Fibroblast of skin of back (primary cell): ENCODE measurements around the gene PLA2G6.

Experiments used
- DNase-seq: peaks from one replicate; pipeline ENCODE4 v3.0.0-alpha.2; 2013

The PLA2G6 gene

GRCh38 chr22:38109371-38110001 lies 72.1 kb downstream of the PLA2G6 start:
- no peak for DNase-seq

GRCh38 chr22:38108561-38109319 lies 72.9 kb downstream of the PLA2G6 start:
- DNase-seq: no peak

GRCh38 chr22:38107692-38108515 lies 73.7 kb downstream of the PLA2G6 start:
- DNase-seq: no peak

- DNase-seq: no peak
Observed at GRCh38 chr22:38106814-38107578, 74.6 kb downstream of the PLA2G6 start.

- DNase-seq: no peak
Observed at GRCh38 chr22:38104084-38104483, 77.5 kb downstream of the PLA2G6 start.

GRCh38 chr22:38103641-38104040 lies 78.0 kb downstream of the PLA2G6 start:
- no peak for DNase-seq

GRCh38 chr22:38098410-38099249 lies 83.0 kb downstream of the PLA2G6 start:
- DNase-seq: peak; percentile 68

GRCh38 chr22:38097557-38098409 lies 83.8 kb downstream of the PLA2G6 start:
- peak; percentile 27 for DNase-seq

GRCh38 chr22:38097058-38097457 lies 84.6 kb downstream of the PLA2G6 start:
- DNase-seq: no peak

GRCh38 chr22:38089474-38089851 lies 92.2 kb downstream of the PLA2G6 start:
- no peak for DNase-seq

GRCh38 chr22:38088629-38089473 lies 92.8 kb downstream of the PLA2G6 start:
- no peak for DNase-seq

- no peak for DNase-seq
Observed at GRCh38 chr22:38087855-38088254, 93.8 kb downstream of the PLA2G6 start.

GRCh38 chr22:38086942-38087341 lies 94.7 kb downstream of the PLA2G6 start:
- DNase-seq: no peak

- DNase-seq: no peak
Observed at GRCh38 chr22:38086001-38086845, 95.4 kb downstream of the PLA2G6 start.

GRCh38 chr22:38085501-38085900 lies 96.1 kb downstream of the PLA2G6 start:
- DNase-seq: no peak

GRCh38 chr22:38085056-38085455 lies 96.6 kb downstream of the PLA2G6 start:
- no peak for DNase-seq

GRCh38 chr22:38083931-38084631 lies 97.5 kb downstream of the PLA2G6 start, which contains the start of gene SLC16A8:
TSS of gene SLC16A8 (minus strand) at chr22:38084184. CDS start at chr22:38082873, 1,311 bp downstream.
- DNase-seq: no peak
